SK-N-SH (cell line): ENCODE measurements around the gene PHLDB2.

ENCODE experiments used
- CHD2 ChIP-seq: fragments of 150-350 bp; IDR thresholded peaks from 2 replicates; pipeline ENCODE4 v1.6.1; 2018; ENCODE audit warnings: low read length; ENCODE audit not compliant: partially characterized antibody
- CTCF ChIP-seq: fragments of 200-600 bp; sonication (generic); IDR thresholded peaks from 2 replicates; pipeline ENCODE4 v1.6.1; 2017; ENCODE audit warnings: antibody characterized with exemption, mild to moderate bottlenecking, moderate library complexity
- EP300 ChIP-seq, 2 experiments: IDR thresholded peaks; 2 replicates each; pipeline versions ENCODE4 v1.4.0 to v1.6.1; 2012; ENCODE audit warnings: borderline replicate concordance in 1 of 2, low read depth in 1 of 2, low read length in 1 of 2
- EZH2phosphoT487 ChIP-seq: fragments of 200-600 bp; sonication (generic); IDR thresholded peaks from 2 replicates; pipeline ENCODE4 v1.6.1; 2017; ENCODE audit warnings: low read depth, mixed run types, mild to moderate bottlenecking, antibody characterized with exemption, moderate library complexity, borderline replicate concordance
- FOSL2 ChIP-seq: IDR thresholded peaks from 2 replicates; pipeline ENCODE4 v1.4.0; 2012; ENCODE audit warnings: low read depth, mild to moderate bottlenecking, moderate library complexity, borderline replicate concordance
- MAX ChIP-seq: IDR thresholded peaks from 2 replicates; pipeline ENCODE4 v1.4.0; 2012; ENCODE audit warnings: low read depth
- PBX3 ChIP-seq: IDR thresholded peaks from 2 replicates; pipeline ENCODE4; 2012
- POLR2AphosphoS5 ChIP-seq: IDR thresholded peaks from 2 replicates; pipeline ENCODE4 v1.6.1; 2012; ENCODE audit warnings: low read depth, low read length
- RAD21 ChIP-seq: IDR thresholded peaks from 2 replicates; pipeline ENCODE4 v1.6.1; 2012; ENCODE audit warnings: mild to moderate bottlenecking, low read length
- TCF12 ChIP-seq: IDR thresholded peaks from 2 replicates; pipeline ENCODE4 v1.4.0; 2012
- USF2 ChIP-seq: fragments of 150-350 bp; IDR thresholded peaks from 2 replicates; pipeline ENCODE4 v1.6.1; 2017; ENCODE audit warnings: antibody characterized with exemption, low read length, low read depth, borderline replicate concordance
- YY1 ChIP-seq: IDR thresholded peaks from 2 replicates; pipeline ENCODE4 v1.4.0; 2012; ENCODE audit warnings: low read depth, mild to moderate bottlenecking
- TF ChIP-seq, protein P1 (sequence below): IDR thresholded peaks from 2 replicates; pipeline ENCODE4 v1.6.1; 2012; ENCODE audit warnings: mild to moderate bottlenecking, low read depth, low read length, moderate library complexity
- TF ChIP-seq, protein P2 (sequence below): IDR thresholded peaks from 2 replicates; pipeline ENCODE4 v1.4.0; 2012; ENCODE audit warnings: low read depth, borderline replicate concordance

GRCh38 chr3:111811811-111812210 lies 47.3 kb upstream of the PHLDB2 start:
- TF ChIP-seq EZH2phosphoT487 (no peak), MAX (no peak), YY1 (no peak), EP300 (IDR thresholded peaks at IDR 0.05; ENCODE audit: borderline replicate concordance in 1 of 2, low read depth in 1 of 2, low read length in 1 of 2) (no peak), CTCF (no peak), FOSL2 (no peak), POLR2AphosphoS5 (no peak), TCF12 (peak; percentile 56), PBX3 (no peak), USF2 (no peak), RAD21 (no peak), CHD2 (no peak)
- TF ChIP-seq, protein P1, sequence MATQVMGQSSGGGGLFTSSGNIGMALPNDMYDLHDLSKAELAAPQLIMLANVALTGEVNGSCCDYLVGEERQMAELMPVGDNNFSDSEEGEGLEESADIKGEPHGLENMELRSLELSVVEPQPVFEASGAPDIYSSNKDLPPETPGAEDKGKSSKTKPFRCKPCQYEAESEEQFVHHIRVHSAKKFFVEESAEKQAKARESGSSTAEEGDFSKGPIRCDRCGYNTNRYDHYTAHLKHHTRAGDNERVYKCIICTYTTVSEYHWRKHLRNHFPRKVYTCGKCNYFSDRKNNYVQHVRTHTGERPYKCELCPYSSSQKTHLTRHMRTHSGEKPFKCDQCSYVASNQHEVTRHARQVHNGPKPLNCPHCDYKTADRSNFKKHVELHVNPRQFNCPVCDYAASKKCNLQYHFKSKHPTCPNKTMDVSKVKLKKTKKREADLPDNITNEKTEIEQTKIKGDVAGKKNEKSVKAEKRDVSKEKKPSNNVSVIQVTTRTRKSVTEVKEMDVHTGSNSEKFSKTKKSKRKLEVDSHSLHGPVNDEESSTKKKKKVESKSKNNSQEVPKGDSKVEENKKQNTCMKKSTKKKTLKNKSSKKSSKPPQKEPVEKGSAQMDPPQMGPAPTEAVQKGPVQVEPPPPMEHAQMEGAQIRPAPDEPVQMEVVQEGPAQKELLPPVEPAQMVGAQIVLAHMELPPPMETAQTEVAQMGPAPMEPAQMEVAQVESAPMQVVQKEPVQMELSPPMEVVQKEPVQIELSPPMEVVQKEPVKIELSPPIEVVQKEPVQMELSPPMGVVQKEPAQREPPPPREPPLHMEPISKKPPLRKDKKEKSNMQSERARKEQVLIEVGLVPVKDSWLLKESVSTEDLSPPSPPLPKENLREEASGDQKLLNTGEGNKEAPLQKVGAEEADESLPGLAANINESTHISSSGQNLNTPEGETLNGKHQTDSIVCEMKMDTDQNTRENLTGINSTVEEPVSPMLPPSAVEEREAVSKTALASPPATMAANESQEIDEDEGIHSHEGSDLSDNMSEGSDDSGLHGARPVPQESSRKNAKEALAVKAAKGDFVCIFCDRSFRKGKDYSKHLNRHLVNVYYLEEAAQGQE, result no peak
- TF ChIP-seq, protein P2, sequence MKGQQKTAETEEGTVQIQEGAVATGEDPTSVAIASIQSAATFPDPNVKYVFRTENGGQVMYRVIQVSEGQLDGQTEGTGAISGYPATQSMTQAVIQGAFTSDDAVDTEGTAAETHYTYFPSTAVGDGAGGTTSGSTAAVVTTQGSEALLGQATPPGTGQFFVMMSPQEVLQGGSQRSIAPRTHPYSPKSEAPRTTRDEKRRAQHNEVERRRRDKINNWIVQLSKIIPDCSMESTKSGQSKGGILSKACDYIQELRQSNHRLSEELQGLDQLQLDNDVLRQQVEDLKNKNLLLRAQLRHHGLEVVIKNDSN, result no peak
